Calu3 (cell line): ENCODE results near the gene ZNF18. TPM values are rescaled to one million over a fixed set of nuclear protein-coding genes. Genes with fewer than 3 reads are reported as not detected.

Experiments
- BruUV-seq: library from RNA; stranded (reverse); fragments of 400-500 nt; replicated peaks from 2 replicates; lab custom pipeline; 2021; lab: Mats Ljungman, UMichigan
- CTCF ChIA-PET: fragments of 300-600 bp; sonication (Branson Sonifier 250); formaldehyde crosslinking; loops from one replicate; lab custom pipeline; 2022; ENCODE audit warnings: antibody characterized with exemption; lab: Charles Lee
- DNase-seq: peaks from one replicate; pipeline ENCODE4 v3.0.0; 2022
- H3K27ac Mint-ChIP-seq: one replicate; pipeline ENCODE4 v1.8.0; 2022; ENCODE audit warnings: mixed read lengths; ENCODE audit not compliant: unreplicated experiment
- H3K27me3 Mint-ChIP-seq: one replicate; pipeline ENCODE4 v1.8.0; 2022; ENCODE audit warnings: mixed read lengths; ENCODE audit not compliant: unreplicated experiment
- H3K36me3 Mint-ChIP-seq: one replicate; pipeline ENCODE4 v1.8.0; 2022; ENCODE audit warnings: mild to moderate bottlenecking, moderate library complexity, mixed read lengths; ENCODE audit not compliant: insufficient read depth, unreplicated experiment
- H3K4me1 Mint-ChIP-seq: one replicate; pipeline ENCODE4 v1.8.0; 2022; ENCODE audit warnings: mild to moderate bottlenecking, low read depth, mixed read lengths; ENCODE audit not compliant: unreplicated experiment
- H3K4me3 Mint-ChIP-seq: one replicate; pipeline ENCODE4 v1.8.0; 2022; ENCODE audit warnings: mild to moderate bottlenecking, low read depth, moderate library complexity, mixed read lengths; ENCODE audit not compliant: unreplicated experiment
- H3K9me3 Mint-ChIP-seq: one replicate; pipeline ENCODE4 v1.8.0; 2022; ENCODE audit warnings: low read depth, mixed read lengths; ENCODE audit not compliant: unreplicated experiment
- intact Hi-C: fragments of 100-400 bp; cut with micrococcal nuclease; formaldehyde crosslinking; loops from one replicate; pipeline ENCODE4 v1.10.0; 2022; ENCODE audit not compliant: unreplicated experiment
- total RNA-seq: library from RNA; stranded (reverse); gene quantifications from 2 replicates; pipeline ENCODE4 v1.2.3, GENCODE V29; 2022
- TF ChIP-seq, protein P1 (sequence below): fragments of 200-600 bp; IDR thresholded peaks from one replicate; pipeline ENCODE4 v1.8.0; 2022; ENCODE audit warnings: antibody characterized with exemption; ENCODE audit not compliant: unreplicated experiment

Gene ZNF18
- total RNA-seq, 1 experiment from 2014 or later = 4.2 TPM

GRCh38 chr17:12040478-12040877 is 43.2 kb upstream of the ZNF18 start:
- Mint-ChIP-seq H3K4me1 (peaks cover 8% of the 10 kb centered on the region), H3K27ac (no peak overlapping the region), H3K36me3 (no peaks in the 10 kb centered on the region), H3K27me3 (no peaks in the 10 kb centered on the region), H3K4me3 (no peak overlapping the region), H3K9me3 (no peaks in the 10 kb centered on the region)
- TF ChIP-seq, protein P1, sequence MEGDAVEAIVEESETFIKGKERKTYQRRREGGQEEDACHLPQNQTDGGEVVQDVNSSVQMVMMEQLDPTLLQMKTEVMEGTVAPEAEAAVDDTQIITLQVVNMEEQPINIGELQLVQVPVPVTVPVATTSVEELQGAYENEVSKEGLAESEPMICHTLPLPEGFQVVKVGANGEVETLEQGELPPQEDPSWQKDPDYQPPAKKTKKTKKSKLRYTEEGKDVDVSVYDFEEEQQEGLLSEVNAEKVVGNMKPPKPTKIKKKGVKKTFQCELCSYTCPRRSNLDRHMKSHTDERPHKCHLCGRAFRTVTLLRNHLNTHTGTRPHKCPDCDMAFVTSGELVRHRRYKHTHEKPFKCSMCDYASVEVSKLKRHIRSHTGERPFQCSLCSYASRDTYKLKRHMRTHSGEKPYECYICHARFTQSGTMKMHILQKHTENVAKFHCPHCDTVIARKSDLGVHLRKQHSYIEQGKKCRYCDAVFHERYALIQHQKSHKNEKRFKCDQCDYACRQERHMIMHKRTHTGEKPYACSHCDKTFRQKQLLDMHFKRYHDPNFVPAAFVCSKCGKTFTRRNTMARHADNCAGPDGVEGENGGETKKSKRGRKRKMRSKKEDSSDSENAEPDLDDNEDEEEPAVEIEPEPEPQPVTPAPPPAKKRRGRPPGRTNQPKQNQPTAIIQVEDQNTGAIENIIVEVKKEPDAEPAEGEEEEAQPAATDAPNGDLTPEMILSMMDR = no peak
- intact Hi-C loops = no loop called here
- CTCF ChIA-PET = interaction anchor here (1.1 kb wide), 1 partner anchor 10 kb away, joined by 3 read pairs; no protein-coding TSS in a partner anchor
- DNase-seq = no peak
- no TSS peak for BruUV-seq

DNA sequence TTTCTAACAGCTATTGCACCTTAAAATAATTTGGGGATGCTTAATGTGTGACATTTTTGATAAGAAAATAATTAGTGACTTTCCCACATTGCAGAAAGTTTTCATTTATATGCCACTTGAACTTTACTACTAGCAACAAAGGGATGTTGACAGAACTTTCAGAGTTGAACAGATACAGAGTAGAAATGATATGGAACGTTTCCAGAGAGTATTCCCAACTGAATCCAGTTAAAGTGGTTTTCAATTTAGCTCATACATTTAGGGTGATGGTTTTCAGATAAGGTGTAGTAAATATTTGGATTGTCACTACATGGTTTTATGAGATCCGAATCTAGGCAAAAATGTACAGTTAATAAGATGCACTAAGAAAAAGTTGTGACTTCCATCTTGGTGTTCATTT is 40.7 kb upstream of the ZNF18 start:
- Mint-ChIP-seq H3K4me1 (peaks cover 8% of the 10 kb centered on the region), H3K9me3 (no peaks in the 10 kb centered on the region), H3K27me3 (no peaks in the 10 kb centered on the region), H3K4me3 (no peak overlapping the region), H3K27ac (no peak overlapping the region), H3K36me3 (no peaks in the 10 kb centered on the region)
- CTCF ChIA-PET = no interaction called here
- TF ChIP-seq, protein P1 = no peak
- no peak for DNase-seq
- intact Hi-C loops = no loop called here
- BruUV-seq = no TSS peak

GRCh38 chr17:12035673-12036072 is 38.4 kb upstream of the ZNF18 start:
- no peak for DNase-seq
- H3K27ac Mint-ChIP-seq = no peak overlapping the region
- H3K27me3 Mint-ChIP-seq = no peaks in the 10 kb centered on the region
- TF ChIP-seq, protein P1 = no peak
- CTCF ChIA-PET = no interaction called here
- no peaks in the 10 kb centered on the region for H3K36me3 Mint-ChIP-seq
- no TSS peak for BruUV-seq
- peaks cover under 1% of the 10 kb centered on the region for H3K4me1 Mint-ChIP-seq
- H3K4me3 Mint-ChIP-seq = no peak overlapping the region
- intact Hi-C loops = no loop called here
- no peaks in the 10 kb centered on the region for H3K9me3 Mint-ChIP-seq

DNA sequence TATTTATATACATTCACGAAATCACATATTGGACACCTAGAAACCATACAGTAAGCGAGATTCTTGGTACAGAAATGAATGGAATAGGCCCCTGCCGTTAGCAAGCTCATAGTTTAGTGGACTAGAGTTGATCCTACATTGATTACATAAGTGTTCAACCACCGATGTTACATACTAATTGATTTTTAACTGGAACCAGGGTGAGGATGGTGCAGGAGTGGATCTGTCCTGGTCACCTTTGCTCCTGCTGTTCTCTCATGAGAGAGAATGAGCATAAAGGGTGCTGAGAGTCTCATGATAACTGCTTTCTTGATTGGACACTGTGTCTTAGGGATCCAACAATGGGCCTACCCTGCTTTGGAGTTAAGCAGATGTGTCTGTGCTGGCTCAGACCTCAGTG is 37.3 kb upstream of the ZNF18 start:
- TF ChIP-seq, protein P1 = no peak
- no peaks in the 10 kb centered on the region for H3K27me3 Mint-ChIP-seq
- H3K27ac Mint-ChIP-seq = no peak overlapping the region
- BruUV-seq = no TSS peak
- no peaks in the 10 kb centered on the region for H3K9me3 Mint-ChIP-seq
- no peak overlapping the region for H3K4me3 Mint-ChIP-seq
- intact Hi-C loops = no loop called here
- H3K36me3 Mint-ChIP-seq = no peaks in the 10 kb centered on the region
- no peak for DNase-seq
- H3K4me1 Mint-ChIP-seq = no peaks in the 10 kb centered on the region
- CTCF ChIA-PET = interaction anchor here (0.7 kb wide), 1 partner anchor 660 kb away, joined by 3 read pairs; no protein-coding TSS in a partner anchor
